HG02763 (cell line): Measurements from ENCODE around the gene LZTS3.
"Not testable (repeated sequence)": the region's sequence is repeated elsewhere in the genome, so short reads cannot be mapped to it uniquely, and the experiment has no call there.

ENCODE experiments used
- ATAC-seq: cut with Tn5 transposase; IDR thresholded peaks from one replicate; pipeline ENCODE4 v1.9.1; 2021; ENCODE audit warnings: mild to moderate bottlenecking, moderate library complexity; ENCODE audit not compliant: unreplicated experiment

The LZTS3 gene

GRCh38 chr20:3141757-3142156, 31.6 kb downstream of the LZTS3 start:
- no peak for ATAC-seq

- no peak for ATAC-seq
Measured at GRCh38 chr20:3137492-3137891, 35.9 kb downstream of the LZTS3 start.

- no peak for ATAC-seq
Measured at GRCh38 chr20:3135507-3136070, 37.8 kb downstream of the LZTS3 start.

- ATAC-seq = no peak
Measured at GRCh38 chr20:3134151-3134550, 39.2 kb downstream of the LZTS3 start.

- no peak for ATAC-seq
Measured at GRCh38 chr20:3133155-3133554, 40.2 kb downstream of the LZTS3 start.

- no peak for ATAC-seq
Measured at GRCh38 chr20:3130051-3130600, 43.2 kb downstream of the LZTS3 start.

- no peak for ATAC-seq
Measured at GRCh38 chr20:3129094-3129493, 44.3 kb downstream of the LZTS3 start.

- no peak for ATAC-seq
Measured at GRCh38 chr20:3128275-3128984, 44.9 kb downstream of the LZTS3 start.

GRCh38 chr20:3126527-3126859, 46.9 kb downstream of the LZTS3 start:
- ATAC-seq = no peak

- ATAC-seq = not testable (repeated sequence)
Measured at GRCh38 chr20:3125776-3126526, 47.4 kb downstream of the LZTS3 start.

- ATAC-seq = not testable (repeated sequence)
Measured at GRCh38 chr20:3124773-3125560, 48.4 kb downstream of the LZTS3 start.

GRCh38 chr20:3124163-3124562, 49.2 kb downstream of the LZTS3 start:
- ATAC-seq = not testable (repeated sequence)

GRCh38 chr20:3123542-3123941, 49.8 kb downstream of the LZTS3 start:
- no peak for ATAC-seq

GRCh38 chr20:3121955-3122610, 51.3 kb downstream of the LZTS3 start:
- ATAC-seq = no peak

GRCh38 chr20:3121271-3121911, 52.0 kb downstream of the LZTS3 start:
- ATAC-seq = no peak

- no peak for ATAC-seq
Measured at GRCh38 chr20:3119044-3119443, 54.3 kb downstream of the LZTS3 start.

GRCh38 chr20:3117839-3118379, 55.4 kb downstream of the LZTS3 start:
- not testable (repeated sequence) for ATAC-seq

- no peak for ATAC-seq
Measured at GRCh38 chr20:3116341-3116740, 57.0 kb downstream of the LZTS3 start.

- ATAC-seq = no peak
Measured at GRCh38 chr20:3115190-3116107, 57.9 kb downstream of the LZTS3 start.
